AG04450 (cell line): ENCODE results near the gene UFSP1. TPM values are rescaled to one million over a fixed set of nuclear protein-coding genes. Genes with fewer than 3 reads are reported as not detected.
"Not testable (repeated sequence)": the region's sequence is repeated elsewhere in the genome, so short reads cannot be mapped to it uniquely, and the experiment has no call there.

Experiments
- CTCF ChIA-PET: fragments of 300-600, 350-600 bp; formaldehyde crosslinking; extraction: SDS; loops from one replicate; lab custom pipeline; 2022; ENCODE audit warnings: antibody characterized with exemption, inconsistent platforms; lab: Charles Lee
- POLR2A ChIA-PET: fragments of 350-600 bp; formaldehyde crosslinking; extraction: SDS; loops from one replicate; lab custom pipeline; 2021; ENCODE audit warnings: antibody characterized with exemption, inconsistent platforms; lab: Yijun Ruan, JAX
- DNase-seq: peaks from one replicate; pipeline ENCODE4 v3.0.0-alpha.2; 2011; ENCODE audit warnings: low read depth, low spot score
- H3K27ac ChIP-seq: one replicate; pipeline ENCODE4 v1.5.1; 2012; ENCODE audit warnings: low read depth, low read length, control low read depth
- H3K27me3 ChIP-seq: one replicate; pipeline ENCODE4 v1.6.0; 2012; ENCODE audit warnings: low read length; ENCODE audit not compliant: control insufficient read depth, insufficient read depth
- H3K4me3 ChIP-seq: 2 replicates; pipeline ENCODE4 v1.5.1; 2011; ENCODE audit warnings: mild to moderate bottlenecking, low read depth, low read length, control low read depth
- H3K9me3 ChIP-seq: 2 replicates; pipeline ENCODE4 v1.5.1; 2012; ENCODE audit warnings: low read length; ENCODE audit not compliant: control insufficient read depth, insufficient read depth
- CTCF ChIP-seq: IDR thresholded peaks from 2 replicates; pipeline ENCODE4 v1.5.1; 2011; ENCODE audit warnings: low read depth, low read length, control low read depth, inconsistent platforms
- polyA minus RNA-seq: library from RNA; depleted of rRNA, polyadenylated mRNA; stranded (reverse); fragments of >200 nt; gene quantifications from 2 replicates; pipeline ENCODE4 v1.2.3, GENCODE V29; 2011; rRNA and poly(A)+ RNA removed
- polyA plus RNA-seq: library from polyadenylated mRNA; depleted of rRNA; stranded (reverse); fragments of >200 nt; gene quantifications from 2 replicates; pipeline ENCODE4 v1.2.3, GENCODE V29; 2011; rRNA removed

Gene UFSP1
- polyA plus RNA-seq (0.48 and 1.3 TPM in 2 replicates), polyA minus RNA-seq (1.7 and 2.8 TPM in 2 replicates)

DNA sequence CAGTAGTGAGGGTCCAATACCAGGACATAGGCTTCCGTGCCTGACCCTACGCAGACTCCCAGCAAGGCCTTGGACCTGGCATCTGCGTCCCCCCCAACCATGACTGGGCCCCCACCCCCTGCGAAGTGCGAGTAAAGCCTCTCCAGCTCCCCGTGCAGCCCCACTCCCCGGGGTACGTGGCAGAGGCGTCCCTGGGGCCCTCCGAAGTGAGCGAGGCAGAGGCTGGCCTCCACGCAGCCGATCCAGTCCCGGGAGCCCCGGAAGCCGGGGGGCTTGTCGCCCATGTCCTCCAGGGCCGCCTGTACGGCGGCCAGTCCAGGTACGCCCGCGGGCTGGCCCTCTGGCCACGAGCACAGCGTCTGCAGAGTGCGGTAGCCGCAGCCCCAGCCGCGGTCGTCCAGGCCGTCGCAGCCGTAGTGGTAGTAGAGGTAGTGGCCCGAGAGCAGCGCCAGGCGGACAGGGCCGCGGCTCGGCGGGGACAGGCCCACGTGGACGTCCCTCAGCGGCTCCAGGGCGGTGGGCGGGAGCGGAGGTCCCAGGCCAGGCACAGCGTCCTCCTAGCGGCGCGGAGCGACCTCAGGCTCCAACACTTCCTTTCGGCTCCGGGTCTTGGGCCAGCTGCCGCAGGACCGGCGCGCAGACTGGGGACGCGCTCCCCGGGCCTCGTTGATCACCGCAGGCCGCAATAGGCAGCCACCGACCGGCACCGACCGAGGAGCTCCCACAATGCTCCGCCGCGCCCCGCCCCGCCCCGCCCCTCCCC lies at the start of gene UFSP1:
Gene UFSP1, minus strand, starts transcription at position 728 of the 763 bp plus-strand sequence. Its CDS starts 444 bp downstream, at position 284.
- peak within 1 kb of the TSS; percentile 75 for H3K27ac ChIP-seq
- DNase-seq: no peak
- no peaks in the 10 kb centered on the region for H3K27me3 ChIP-seq
- H3K4me3 ChIP-seq: peak within 1 kb of the TSS; percentile 72
- POLR2A ChIA-PET: interaction anchor here (0.5 to 4.4 kb wide), 13 partner anchors 13 to 329 kb away, joined by 3 to 71 read pairs (median 5); partner anchors contain the start of genes EPHB4, FBXO24, LRCH4 and PLOD3
- CTCF ChIA-PET: interaction anchor here (0.5 to 1.4 kb wide), 8 partner anchors 9 to 1437 kb away, joined by 3 to 13 read pairs (median 6); partner anchors contain the start of gene POP7
- TF ChIP-seq CTCF: 0 out of 2 replicates have a peak, but pooled peaks have one; percentile 5
- H3K9me3 ChIP-seq: peaks cover 8% of the 10 kb centered on the region; the same call in 1 of the 2 replicates

- DNase-seq, H3K9me3 ChIP-seq, POLR2A ChIA-PET: not testable (repeated sequence)
These were observed 46.7 kb upstream of the UFSP1 start for GRCh38 chr7:100936167-100936566.

GRCh38 chr7:100935381-100935780 lies 45.9 kb upstream of the UFSP1 start:
- H3K9me3 ChIP-seq, DNase-seq, H3K27ac ChIP-seq, POLR2A ChIA-PET, H3K27me3 ChIP-seq, CTCF ChIA-PET, H3K4me3 ChIP-seq: not testable (repeated sequence)

More at GRCh38 chr7:100936167-100936566, 46.7 kb upstream of the UFSP1 start:
- H3K27ac ChIP-seq, H3K4me3 ChIP-seq, CTCF ChIA-PET, H3K27me3 ChIP-seq: not testable (repeated sequence)

GRCh38 chr7:100933734-100934133 lies 44.2 kb upstream of the UFSP1 start:
- Histone ChIP-seq H3K4me3 (no peak overlapping the region), H3K27me3 (peaks cover 4% of the 10 kb centered on the region), H3K27ac (no peak overlapping the region), H3K9me3 (no peaks in the 10 kb centered on the region; the same call in 1 of the 2 replicates)
- CTCF ChIA-PET: no interaction called here
- POLR2A ChIA-PET: no interaction called here
- no peak for DNase-seq
- TF ChIP-seq CTCF: no peak

- ChIA-PET CTCF (no interaction called here), POLR2A (no interaction called here)
- Histone ChIP-seq H3K9me3 (no peaks in the 10 kb centered on the region; the same call in 1 of the 2 replicates), H3K4me3 (no peak overlapping the region), H3K27ac (no peak overlapping the region), H3K27me3 (peaks cover 8% of the 10 kb centered on the region)
- TF ChIP-seq CTCF: no peak
- no peak for DNase-seq
These were observed 40.3 kb upstream of the UFSP1 start for GRCh38 chr7:100929808-100930174.

- POLR2A ChIA-PET, H3K27ac ChIP-seq, CTCF ChIA-PET, DNase-seq, H3K4me3 ChIP-seq, H3K9me3 ChIP-seq: not testable (repeated sequence)
- peaks cover 16% of the 10 kb centered on the region for H3K27me3 ChIP-seq
These were observed 34.1 kb upstream of the UFSP1 start for GRCh38 chr7:100923616-100924015.
